ENCODE measurements around the gene OR2J2.
"Not testable (repeated sequence)": the region's sequence is repeated elsewhere in the genome, so short reads cannot be mapped to it uniquely, and the experiment has no call there.

OR2J2 gene

DNA sequence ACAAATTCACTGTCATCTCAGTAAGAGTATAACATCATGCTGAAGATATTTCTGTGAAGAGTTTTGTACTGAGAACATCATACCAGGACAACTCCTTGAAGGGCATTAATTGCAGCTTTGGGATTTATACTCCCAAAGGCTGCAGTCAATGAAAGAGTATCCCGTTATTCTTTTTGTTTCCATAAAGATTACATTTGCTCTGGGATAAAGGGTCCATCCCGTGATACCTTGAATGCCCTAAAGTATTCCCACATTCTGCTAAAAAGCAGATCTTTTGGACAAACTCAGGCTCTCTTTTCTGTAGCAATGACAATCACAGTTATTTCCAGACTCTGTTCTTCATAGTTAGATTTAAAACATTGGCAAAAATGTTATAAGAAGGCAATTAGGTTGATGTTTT lies at the start of gene OR2J2:
TSS of gene OR2J2 (plus strand) at position 301 of the 400 bp plus-strand sequence. CDS start 2,729 bp downstream, outside the sequence.
- not testable (repeated sequence) for DNase-seq

DNA sequence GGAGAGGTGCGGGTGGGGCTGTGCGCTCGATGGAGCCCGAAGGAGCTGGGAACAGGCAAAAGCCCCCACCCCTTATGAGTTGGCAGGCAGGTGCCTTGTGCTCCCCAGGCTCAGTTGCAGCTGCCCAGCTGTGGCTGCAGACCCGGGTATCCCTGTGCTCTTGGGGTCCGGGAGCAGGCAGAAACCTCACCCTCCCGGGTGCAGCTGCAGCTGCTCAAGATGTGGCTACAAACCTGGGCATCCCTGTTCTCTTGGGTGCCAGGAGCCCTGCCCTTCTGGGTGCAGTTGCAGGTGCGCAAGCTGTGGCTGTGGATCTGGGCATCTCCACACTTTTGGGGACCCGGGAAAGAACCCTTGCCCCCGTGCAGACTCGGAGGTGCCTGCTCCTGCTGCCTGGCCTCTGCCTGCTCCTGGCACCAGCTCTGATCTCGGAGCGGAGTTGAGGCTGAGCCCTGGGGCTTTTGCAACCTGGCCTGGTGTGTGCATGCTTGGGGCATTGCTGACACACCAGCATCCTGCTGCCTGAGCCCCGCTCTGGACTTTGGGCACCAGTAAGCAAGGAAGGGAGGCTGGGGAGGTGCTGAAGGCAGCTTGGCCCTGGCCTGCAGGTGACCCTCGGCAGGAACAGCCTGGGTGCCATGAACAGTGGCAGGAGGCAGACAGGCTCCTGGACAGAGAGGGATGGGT lies 41.2 kb upstream of the OR2J2 start:
- DNase-seq: no peak

DNA sequence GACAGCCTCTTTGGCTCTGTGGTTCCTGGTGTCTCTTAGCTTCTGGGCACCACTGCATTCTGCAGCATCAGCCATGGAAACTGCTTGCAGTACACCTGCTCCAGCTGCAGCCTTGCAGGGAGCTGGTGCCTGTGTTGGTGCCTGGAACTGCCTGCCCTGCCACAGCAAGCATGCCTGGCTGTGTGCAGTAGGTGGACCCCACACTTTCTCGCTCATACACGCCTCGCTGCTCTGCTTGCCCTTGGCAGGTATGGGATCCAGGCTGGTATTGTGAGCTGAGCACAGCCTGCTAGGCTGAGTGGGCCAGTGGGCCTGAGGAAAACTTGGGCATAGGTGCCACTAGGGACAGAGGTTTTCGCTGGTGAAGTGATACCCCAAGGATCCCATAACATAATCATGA lies 40.1 kb upstream of the OR2J2 start:
- DNase-seq: no peak

DNA sequence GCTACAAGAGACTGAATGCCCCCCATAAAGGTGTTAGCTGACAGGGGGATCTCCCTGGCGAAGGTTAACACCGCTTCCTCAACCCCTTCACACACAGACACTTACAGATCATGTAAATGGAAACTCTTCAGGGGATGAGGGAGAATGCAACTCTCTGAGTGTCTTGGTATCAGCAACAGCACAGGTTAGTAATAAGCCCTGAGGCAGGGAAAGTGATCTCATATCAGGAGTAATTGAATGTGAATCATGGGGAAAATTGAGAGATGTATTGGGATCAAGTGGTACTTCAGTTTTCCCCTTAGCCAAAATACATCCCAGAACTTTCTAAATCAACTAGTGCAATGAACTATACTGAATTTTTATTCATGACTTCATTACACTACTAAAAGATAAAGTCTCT lies 39.0 kb upstream of the OR2J2 start:
- DNase-seq: no peak

DNA sequence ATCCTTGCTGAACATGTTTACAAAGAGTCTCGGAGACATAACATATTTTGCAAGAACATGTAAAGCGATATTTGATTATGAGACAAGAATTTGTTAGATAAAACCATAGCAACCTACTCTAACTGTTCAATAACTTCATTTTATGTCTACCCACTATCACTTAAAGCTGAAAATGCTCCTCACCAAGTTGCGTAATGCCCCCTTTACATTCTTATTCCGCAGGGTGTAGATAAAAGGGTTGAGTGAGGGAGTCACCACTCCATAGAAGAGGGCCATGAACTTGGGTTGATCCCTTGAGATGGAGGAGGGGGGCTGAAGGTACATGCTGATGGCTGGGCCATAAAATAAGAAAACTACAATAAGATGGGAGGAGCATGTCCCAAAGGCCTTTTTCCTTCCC lies 33.0 kb upstream of the OR2J2 start:
- no peak for DNase-seq

DNA sequence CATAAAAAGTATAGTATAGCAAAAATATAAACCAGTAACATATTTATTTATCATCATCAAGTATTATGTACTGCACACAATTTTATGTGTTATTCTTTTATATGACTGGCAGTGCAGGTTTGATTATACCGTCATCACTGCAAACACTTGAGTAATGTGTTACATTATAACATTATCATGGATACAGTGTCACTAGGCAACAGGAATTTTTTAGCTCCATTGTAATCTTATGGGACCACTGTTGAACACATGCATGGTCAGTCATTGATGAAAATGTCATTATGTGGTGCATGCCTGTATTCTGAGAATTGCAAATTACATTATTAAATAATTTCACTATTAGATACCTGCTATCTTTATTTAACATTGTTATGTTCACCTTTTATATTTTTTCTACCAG lies 29.1 kb upstream of the OR2J2 start:
- no peak for DNase-seq

DNA sequence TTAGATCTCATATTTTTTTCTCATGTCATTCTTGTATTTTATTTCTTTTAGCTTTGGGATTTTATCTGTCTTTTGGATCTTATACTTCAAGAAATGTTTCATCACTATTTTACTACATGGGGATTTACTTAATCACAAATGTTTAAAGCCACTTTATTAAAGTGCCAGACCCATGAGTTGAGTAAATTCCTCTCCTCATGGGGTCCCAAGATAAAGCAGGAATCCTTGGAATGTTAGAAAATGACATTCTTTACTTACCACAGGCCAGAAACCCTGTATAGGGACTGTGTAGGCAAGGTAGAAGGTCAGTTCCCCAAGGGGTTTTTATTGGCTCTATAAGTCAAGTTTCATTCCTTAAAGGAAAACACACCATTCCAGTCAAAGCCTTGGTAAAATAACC lies 28.4 kb upstream of the OR2J2 start:
- no peak for DNase-seq

DNA sequence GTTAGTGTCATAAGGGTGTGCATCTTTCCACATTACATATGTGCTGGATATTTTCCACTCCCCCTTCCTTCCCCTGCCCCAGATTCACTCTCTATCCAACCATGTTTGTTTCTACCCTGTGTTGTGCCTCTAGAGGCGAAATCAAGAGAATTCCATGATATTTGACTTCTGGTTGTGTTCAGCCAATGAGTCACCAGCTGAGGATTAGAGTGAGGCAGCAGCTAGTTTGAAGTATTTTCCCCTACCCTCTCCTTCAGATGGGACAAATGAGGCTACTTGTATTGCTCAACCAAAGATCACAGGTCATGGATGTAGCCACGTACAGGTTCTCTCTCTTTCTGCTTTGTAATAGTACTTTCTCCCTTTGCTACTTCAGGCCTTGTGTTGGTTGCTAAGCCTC lies 24.5 kb upstream of the OR2J2 start:
- no peak for DNase-seq

DNA sequence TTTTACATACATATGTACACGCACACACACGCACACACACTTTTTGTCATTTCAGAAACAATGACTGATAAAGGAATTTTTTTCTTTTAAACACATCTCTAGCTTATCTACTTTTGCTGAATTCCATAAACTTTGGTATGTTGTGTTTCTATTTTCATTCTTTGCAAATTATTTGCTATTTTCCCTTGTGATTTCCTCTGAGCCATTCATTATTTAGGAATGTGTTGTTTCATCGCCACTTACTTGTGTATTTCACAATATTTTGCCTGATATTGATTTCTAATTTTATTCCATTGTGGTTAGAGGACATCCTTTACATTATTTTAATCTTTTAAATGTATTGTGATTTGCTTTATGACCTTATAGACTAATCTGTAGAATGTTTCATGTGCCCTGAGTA lies 23.6 kb upstream of the OR2J2 start:
- no peak for DNase-seq

DNA sequence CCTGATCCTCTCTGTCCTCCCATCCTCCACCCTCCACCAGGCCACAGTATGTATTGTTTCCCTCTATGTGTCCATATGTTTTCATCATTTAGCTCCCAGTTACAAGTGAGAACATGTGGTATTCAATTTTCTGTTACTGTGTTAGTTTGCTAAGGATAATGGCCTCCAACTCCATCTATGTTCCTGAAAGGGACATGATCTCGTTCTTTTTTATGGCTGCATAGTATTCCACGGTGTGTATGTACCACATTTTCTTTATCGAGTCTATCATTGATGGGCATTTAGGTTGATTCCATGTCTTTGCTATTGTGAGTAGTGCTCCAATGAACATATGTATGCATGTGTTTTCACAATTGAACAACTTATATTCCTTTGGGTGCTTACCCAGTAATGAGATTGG lies 21.3 kb upstream of the OR2J2 start:
- not testable (repeated sequence) for DNase-seq

DNA sequence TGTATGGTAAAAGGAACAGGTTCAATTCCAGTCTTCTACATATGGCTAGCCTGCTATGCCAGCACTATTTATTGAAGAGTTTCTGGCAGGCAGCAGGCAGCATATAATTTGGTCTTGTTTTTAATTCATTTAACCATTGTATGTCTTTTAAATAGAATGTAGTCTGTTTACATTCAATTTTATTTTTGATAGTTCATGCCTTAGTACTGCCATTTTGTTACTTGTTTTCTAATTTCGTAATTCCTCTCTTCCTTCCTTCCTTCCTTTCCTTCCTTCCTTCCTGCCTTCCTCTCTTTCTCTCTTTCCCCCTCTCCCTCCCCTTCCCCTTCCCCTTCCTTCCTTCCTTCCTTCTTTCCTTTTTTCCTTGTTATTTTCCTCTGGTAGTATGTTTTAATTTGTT lies 17.6 kb upstream of the OR2J2 start:
- DNase-seq: no peak

DNA sequence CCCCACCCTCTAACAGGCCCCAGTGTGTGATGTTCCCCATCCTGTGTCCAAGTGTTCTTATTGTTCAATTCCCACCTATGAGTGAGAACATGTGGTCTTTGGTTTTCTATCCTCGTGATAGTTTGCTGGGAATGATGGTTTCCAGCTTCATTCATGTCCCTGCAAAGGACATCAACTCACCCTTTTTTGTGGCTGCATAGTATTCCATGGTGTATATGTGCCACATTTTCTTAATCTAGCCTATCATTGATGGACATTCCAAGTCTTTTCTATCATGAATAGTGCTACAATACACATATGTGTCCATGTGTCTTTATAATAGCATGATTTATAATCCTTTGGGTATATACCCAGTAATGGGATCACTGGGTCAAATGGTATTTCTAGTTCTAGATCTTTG lies 15.5 kb upstream of the OR2J2 start:
- not testable (repeated sequence) for DNase-seq

DNA sequence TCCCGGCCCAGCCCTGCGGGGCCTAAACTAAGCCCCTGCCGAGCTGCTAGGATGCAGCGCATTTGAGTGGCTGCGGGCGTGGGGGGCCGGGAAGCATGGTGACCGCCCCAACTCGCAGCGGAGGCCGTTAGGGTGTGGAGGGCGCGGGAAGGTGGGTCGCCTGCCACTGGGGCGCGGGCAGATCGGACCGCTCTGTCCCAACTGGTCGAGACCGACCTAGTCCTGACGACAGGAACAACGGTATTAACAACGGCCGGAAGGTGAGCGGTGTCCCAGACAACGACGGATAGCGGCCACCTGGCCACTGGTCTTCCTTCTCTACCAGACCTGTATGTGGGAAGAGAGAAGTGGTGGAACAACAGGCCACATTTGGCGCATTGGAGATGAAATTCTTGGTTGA lies 10.8 kb upstream of the OR2J2 start:
- not testable (repeated sequence) for DNase-seq

DNA sequence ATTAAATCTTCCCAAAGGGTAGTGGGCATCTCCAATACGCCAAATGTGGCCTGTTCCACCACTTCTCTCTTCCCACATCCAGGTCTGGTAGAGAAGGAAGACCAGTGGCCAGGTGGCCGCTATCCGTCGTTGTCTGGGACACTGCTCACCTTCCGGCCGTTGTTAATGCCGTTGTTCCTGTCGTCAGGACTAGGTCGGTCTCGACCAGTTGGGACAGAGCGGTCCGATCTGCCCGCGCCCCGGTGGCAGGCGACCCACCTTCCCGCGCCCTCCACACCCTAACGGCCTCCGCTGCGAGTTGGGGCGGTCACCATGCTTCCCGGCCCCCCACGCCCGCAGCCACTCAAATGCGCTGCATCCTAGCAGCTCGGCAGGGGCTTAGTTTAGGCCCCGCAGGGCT lies 5.1 kb upstream of the OR2J2 start:
- DNase-seq: not testable (repeated sequence)

DNA sequence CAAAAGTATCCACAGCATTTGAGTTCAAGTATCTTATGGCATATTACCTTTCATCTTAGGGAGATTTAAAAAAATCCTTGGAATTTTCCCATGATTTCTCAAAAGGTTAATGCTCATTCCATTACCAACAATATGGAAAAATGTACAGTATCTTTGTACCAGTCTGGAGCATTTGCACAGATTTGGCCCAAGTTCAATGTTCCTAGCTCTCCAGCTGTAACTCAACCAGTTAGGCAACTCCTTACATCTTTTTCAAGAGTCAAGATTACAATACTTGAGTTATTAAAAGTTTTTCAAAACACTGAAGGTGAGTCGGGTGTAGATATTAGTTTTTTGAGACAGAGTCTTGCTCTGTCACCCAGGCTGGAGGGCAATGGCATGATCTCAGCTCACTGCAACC lies 1.0 kb downstream of the OR2J2 start:
- no peak for DNase-seq

DNA sequence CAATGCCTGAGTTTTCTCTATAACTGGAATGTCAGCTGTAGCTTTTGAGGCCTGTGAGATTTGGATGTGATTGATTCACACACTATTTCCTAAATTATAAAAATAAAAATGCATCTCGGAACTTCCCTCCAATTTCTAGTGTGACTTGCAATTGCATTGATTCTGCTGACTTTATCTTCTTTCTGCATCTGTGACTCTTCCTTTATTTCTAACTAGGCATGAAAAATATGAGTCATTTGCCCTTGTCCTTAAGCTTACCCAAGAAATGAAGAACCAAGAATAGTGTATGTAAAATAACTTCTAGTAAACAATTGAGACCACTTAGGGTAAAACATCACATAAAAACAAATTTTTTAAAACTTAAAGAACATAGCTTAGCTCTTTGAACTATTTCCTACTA lies 12.9 kb downstream of the OR2J2 start:
- DNase-seq: no peak

DNA sequence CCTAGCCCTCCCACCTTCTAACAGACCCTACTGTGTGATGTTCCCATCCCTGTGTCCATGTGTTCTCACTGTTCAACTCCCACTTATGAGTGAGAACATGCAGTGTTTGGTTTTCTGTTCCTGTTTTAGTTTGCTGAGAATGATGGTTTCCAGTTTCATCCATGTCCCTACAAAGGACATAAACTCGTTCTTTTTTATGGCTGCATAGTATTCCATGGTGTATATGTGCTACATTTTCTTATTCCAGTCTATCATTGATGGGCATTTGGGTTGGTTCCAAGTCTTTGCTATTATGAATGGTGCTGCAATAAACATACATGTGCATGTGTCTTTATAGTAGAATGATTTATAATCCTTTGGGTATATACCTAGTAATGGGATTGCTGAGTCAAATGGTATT lies 18.0 kb downstream of the OR2J2 start:
- not testable (repeated sequence) for DNase-seq

DNA sequence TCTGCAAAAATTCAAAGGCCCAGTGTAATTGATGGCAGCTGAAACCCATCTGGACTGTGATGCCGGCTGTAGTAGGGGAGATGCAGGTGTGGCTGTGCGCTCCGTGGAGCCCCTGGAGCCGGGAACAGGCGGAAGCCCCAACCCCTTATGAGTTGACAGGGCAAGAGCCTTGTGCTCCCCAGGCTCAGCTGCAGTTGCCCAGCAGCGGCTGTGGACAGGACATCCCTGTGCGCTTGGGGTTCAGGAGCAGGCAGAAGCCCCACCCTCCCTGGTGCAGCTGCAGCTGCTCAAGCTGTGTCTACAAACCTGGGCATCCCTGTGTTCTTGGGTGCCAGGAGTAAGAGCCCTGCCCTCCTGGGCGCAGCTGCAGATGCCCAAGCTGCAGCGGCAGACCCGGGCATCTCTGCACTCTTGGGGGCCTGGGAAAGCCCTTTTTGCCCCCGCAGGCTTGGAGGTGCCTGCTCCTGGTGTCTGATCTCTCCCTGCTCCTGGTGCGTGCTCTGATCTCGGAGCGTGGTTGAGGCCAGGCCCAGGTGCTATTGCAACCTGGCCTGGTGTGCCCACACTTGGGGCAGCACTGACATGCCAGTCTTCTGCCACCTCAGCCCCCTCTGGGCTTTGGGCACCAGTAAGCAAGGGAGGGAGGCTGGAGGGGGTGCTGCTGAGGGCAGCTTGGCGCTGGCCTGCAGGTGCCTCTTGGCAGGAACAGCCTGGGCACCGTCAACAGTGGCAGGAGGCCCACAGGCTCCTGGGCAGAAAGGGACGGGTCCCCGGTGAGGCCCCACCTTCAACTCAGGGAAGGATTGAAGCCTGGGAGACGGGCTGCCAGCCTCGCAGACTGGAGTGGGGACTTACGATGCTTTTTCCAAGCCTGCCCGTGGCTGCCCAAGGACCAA lies 30.3 kb downstream of the OR2J2 start:
- DNase-seq: no peak

DNA sequence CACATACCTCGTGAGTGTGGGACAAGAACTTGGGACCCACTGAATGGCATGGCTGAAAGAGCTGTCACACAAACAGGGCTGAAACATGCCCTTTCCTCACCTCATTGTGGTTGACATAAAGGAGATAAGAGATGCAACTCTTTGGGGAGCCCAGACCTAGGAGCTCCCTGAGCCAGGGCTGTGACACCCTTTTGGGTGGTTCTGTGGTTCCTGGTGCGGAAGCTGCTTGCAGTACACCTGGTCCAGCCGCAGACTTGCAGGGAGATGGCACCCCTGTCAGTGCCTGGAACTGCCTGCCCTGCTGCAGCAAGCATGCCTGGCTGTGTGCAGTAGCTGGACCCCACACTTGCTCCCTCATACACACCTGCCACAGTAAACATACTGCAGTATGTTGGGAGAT lies 31.3 kb downstream of the OR2J2 start:
- no peak for DNase-seq

DNA sequence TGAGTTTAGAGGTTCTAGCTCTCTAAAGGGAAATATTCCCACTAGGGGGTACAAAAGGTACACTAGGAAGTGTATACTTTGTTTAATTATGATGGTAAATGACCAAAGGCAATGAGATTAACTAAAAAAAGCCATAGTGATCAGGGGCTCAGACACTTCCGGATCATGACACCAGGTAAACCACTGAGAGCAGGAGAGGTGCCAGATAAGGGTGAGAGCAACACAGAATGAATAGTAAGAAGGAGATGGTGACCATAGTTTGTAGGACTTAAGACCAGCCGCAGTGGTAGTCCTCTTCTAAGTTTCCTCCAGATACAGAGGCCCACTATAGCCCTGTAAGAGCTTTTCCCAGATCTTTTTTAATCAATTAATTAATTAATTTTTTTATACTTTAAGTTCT lies 40.8 kb downstream of the OR2J2 start:
- no peak for DNase-seq

DNA sequence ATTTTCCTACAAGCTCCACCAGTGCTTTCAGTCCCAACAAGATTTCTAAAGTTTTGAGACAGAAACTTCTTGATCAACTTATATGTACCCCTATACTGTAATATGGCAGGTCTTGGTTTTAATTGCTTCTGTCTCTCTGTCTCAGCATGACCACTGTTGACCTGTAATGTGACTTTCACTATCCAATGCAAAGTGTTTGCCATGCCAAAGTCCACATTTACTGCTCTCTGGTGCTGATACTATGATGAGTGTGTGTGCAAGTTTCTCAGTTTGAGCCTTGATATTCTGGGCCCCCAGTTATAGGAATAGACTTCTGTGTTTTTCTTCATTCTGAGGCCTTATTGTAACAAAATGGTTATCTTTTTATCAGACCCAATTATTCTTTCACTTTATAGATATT lies 45.8 kb downstream of the OR2J2 start:
- DNase-seq: no peak

DNA sequence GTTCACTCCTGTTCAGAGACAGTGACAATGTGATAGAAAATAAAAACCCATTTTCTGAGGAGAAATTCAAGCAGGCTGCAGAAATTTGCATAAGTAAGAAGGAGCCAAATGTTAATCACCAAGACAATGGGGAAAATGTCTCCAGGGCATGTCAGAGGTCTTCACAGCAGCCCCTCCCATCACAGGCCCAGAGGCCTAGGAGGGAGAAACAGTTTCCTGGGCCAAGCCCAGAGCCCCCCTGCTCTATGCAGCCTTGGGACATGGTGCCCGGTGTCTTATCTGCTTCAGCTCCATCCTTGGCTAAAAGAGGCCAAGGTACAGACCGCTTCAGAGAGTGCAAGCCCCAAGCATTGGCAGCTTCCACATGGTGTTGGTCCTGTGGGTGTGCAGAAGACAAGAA lies 46.5 kb downstream of the OR2J2 start:
- DNase-seq: not testable (repeated sequence)

DNA sequence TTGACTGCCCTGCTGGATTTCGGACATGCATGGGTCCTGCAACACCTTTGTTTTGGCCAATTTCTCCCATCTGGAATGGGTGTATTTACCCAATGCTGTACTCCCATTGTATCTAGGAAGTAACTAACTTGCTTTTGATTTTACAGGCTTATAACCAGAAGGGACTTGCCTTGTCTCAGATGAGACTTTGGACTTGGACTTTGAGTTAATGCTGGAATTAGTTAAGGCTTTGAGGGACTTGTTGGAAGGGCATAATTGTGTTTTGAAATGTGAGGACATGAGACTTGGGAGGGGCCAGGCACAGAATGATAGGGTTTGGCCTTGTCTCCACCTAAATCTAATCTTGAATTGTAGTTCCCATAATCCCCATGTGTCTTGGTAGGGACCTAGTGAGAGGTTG lies 47.3 kb downstream of the OR2J2 start:
- DNase-seq: not testable (repeated sequence)

Measured in activated CD4-positive, alpha-beta T cell treated with anti-CD3 and anti-CD28 coated beads, Interleukin-2, amount 50 U/mL, for 48 hours (primary cell).